B cell (primary cell): ENCODE measurements around the gene CITED4. TPM values are rescaled to one million over a fixed set of nuclear protein-coding genes. Genes with fewer than 3 reads are reported as not detected.
A peak's percentile ranks its signal among the peaks of the same experiment; 100 is the strongest.

Experiments
- ATAC-seq: fragments of 200-7000 bp; cut with Tn5 transposase; one replicate; pipeline ENCODE4 v1.10.0; 2021; ENCODE audit warnings: low read depth, mild to moderate bottlenecking, moderate number of reproducible peaks, moderate library complexity
- CTCF ChIA-PET: fragments of 350-600 bp; sonication (Branson Sonifier 250); formaldehyde crosslinking; loops from one replicate; lab custom pipeline; 2021; ENCODE audit warnings: antibody characterized with exemption, inconsistent platforms; lab: Charles Lee
- POLR2A ChIA-PET: fragments of 350-600 bp; sonication (Branson Sonifier 250); formaldehyde crosslinking; loops from one replicate; lab custom pipeline; 2021; ENCODE audit warnings: antibody characterized with exemption; lab: Charles Lee
- DNase-seq: peaks from one replicate; pipeline ENCODE4 v3.0.0; 2013
- H2AFZ ChIP-seq: 2 replicates; pipeline ENCODE4 v1.6.1; 2012; ENCODE audit warnings: mild to moderate bottlenecking, low read depth, low read length; ENCODE audit not compliant: insufficient read depth, poor library complexity, severe bottlenecking
- H3K27ac ChIP-seq, 2 donors: 1 replicate in 1 of 2; 2 replicates in 1 of 2; pipeline ENCODE4 v1.5.1; 2012 to 2013; ENCODE audit warnings: low read length in 2 of 2, mild to moderate bottlenecking in 2 of 2, moderate library complexity in 1 of 2
- H3K27me3 ChIP-seq, 4 experiments: fragments of 200-600 bp in 1 of 4; sonication (generic) in 1 of 4; replicated peaks in 1 of 4; 1 replicate in 2 of 4; 2 replicates in 2 of 4; pipeline versions ENCODE4 v1.6.1 to v1.7.0; 2013 to 2016; ENCODE audit warnings: low read length in 3 of 4, mild to moderate bottlenecking in 2 of 4, mixed read lengths in 1 of 4, moderate library complexity in 1 of 4; ENCODE audit not compliant: insufficient read depth in 4 of 4, control insufficient read depth in 3 of 4; ENCODE audit errors: control extremely low read depth in 1 of 4
- H3K36me3 ChIP-seq, 2 experiments: replicated peaks in 1 of 2; 1 replicate in 1 of 2; 2 replicates in 1 of 2; pipeline versions ENCODE4 v1.6.1 to v1.7.1; 2013; ENCODE audit warnings: low read length in 1 of 2; ENCODE audit not compliant: insufficient read depth in 2 of 2, control insufficient read depth in 1 of 2; ENCODE audit errors: control extremely low read depth in 1 of 2, extremely low read depth in 1 of 2
- H3K4me1 ChIP-seq, 2 donors: fragments of 200-600 bp in 1 of 2; sonication (generic) in 1 of 2; 1 replicate in 1 of 2; 2 replicates in 1 of 2; pipeline versions ENCODE4 v1.5.1 to v1.6.1; 2013 to 2017; ENCODE audit warnings: low read length in 2 of 2; ENCODE audit not compliant: control insufficient read depth in 2 of 2, insufficient read depth in 2 of 2
- H3K4me2 ChIP-seq: replicated peaks from 2 replicates; pipeline ENCODE3; 2012; ENCODE audit warnings: mild to moderate bottlenecking, low read depth, low read length; ENCODE audit not compliant: poor library complexity, severe bottlenecking
- H3K4me3 ChIP-seq, 5 experiments: fragments of 200-600 bp in 1 of 5; sonication (generic) in 1 of 5; 1 replicate in 3 of 5; 2 replicates in 2 of 5; pipeline versions ENCODE4 v1.5.1 to v1.7.0; 2011 to 2016; ENCODE audit warnings: low read length in 4 of 5, mild to moderate bottlenecking in 4 of 5, low read depth in 2 of 5, control low read depth in 1 of 5, moderate library complexity in 1 of 5; ENCODE audit not compliant: insufficient read depth in 1 of 5; ENCODE audit errors: control extremely low read depth in 1 of 5, extremely low read depth in 1 of 5
- H3K79me2 ChIP-seq: fragments of 200-600 bp; sonication (generic); one replicate; pipeline ENCODE4 v1.6.0; 2016; ENCODE audit warnings: low read length; ENCODE audit not compliant: control insufficient read depth, insufficient read depth
- H3K9ac ChIP-seq: fragments of 200-600 bp; sonication (generic); 2 replicates; pipeline ENCODE4 v1.6.1; 2017; ENCODE audit warnings: mild to moderate bottlenecking, low read length, moderate library complexity
- H3K9me3 ChIP-seq, 3 donors: one replicate each; pipeline versions ENCODE4 v1.6.1 to v1.7.1; 2013; ENCODE audit warnings: low read length in 2 of 3; ENCODE audit not compliant: control insufficient read depth in 2 of 3, insufficient read depth in 1 of 3; ENCODE audit errors: control extremely low read depth in 1 of 3
- H4K20me1 ChIP-seq: 2 replicates; pipeline ENCODE4 v1.6.0; 2012; ENCODE audit warnings: mild to moderate bottlenecking, low read length; ENCODE audit not compliant: insufficient read depth, control insufficient read depth, poor library complexity, severe bottlenecking
- H3K27ac Mint-ChIP-seq: one replicate; pipeline ENCODE4 v1.8.0; 2021; ENCODE audit warnings: mixed read lengths
- H3K27me3 Mint-ChIP-seq: one replicate; pipeline ENCODE4 v1.8.0; 2021; ENCODE audit warnings: mixed read lengths
- H3K4me1 Mint-ChIP-seq: one replicate; pipeline ENCODE4 v1.8.0; 2021; ENCODE audit warnings: mixed read lengths
- H3K4me3 Mint-ChIP-seq: one replicate; pipeline ENCODE4 v1.8.0; 2021; ENCODE audit warnings: mixed read lengths
- H3K9me3 Mint-ChIP-seq: one replicate; pipeline ENCODE4 v1.8.0; 2022; ENCODE audit warnings: mixed read lengths; ENCODE audit not compliant: insufficient read depth
- CTCF ChIP-seq: fragments of 200-600 bp; IDR thresholded peaks from one replicate; pipeline ENCODE4 v1.8.0; 2022; ENCODE audit warnings: antibody characterized with exemption, mild to moderate bottlenecking
- EZH2 ChIP-seq: IDR thresholded peaks from 2 replicates; pipeline ENCODE4 v1.6.1; 2012; ENCODE audit warnings: borderline replicate concordance, low read depth, mild to moderate bottlenecking, moderate library complexity, low read length; ENCODE audit not compliant: insufficient read depth, poor library complexity, severe bottlenecking
- WGBS: methylation state at CpG from one replicate; pipeline ENCODE4 v1.1.5; 2013; ENCODE audit warnings: missing lambda C conversion rate; ENCODE audit not compliant: insufficient coverage; 5-methylcytosine and 5-hydroxymethylcytosine counted together
- intact Hi-C: fragments of 100-400 bp; cut with micrococcal nuclease; formaldehyde crosslinking; loops from one replicate; pipeline ENCODE4 v1.10.0; 2022
- polyA plus RNA-seq: library from polyadenylated mRNA; depleted of rRNA; stranded (reverse); fragments of >200 nt; gene quantifications from 2 replicates; pipeline ENCODE4 v1.2.3, GENCODE V29; 2012
- total RNA-seq, 2 donors: library from RNA; stranded (reverse); fragments of 120-200 nt in 1 of 2; gene quantifications; 1 replicate in 1 of 2; 2 replicates in 1 of 2; pipeline versions ENCODE4 v1.2.3 to v1.2.4, GENCODE V29; 2013 to 2022

CITED4 gene
- total and polyA plus RNA-seq, 2 donors (not counting 1 experiment from before 2014, with no cell fraction given): 3.2 to 5.6 TPM

GRCh38 chr1:40824591-40825434, 37.4 kb downstream of the CITED4 start:
- no peak overlapping the region for H3K4me2 ChIP-seq
- H4K20me1 ChIP-seq: no peaks in the 10 kb centered on the region
- TF ChIP-seq EZH2: no peak
- no peak for TF ChIP-seq CTCF
- no peak overlapping the region for H2AFZ ChIP-seq
- no peaks in the 10 kb centered on the region for H3K9me3 ChIP-seq
- intact Hi-C loops: no loop called here
- no peak overlapping the region for H3K4me3 Mint-ChIP-seq
- H3K4me1 Mint-ChIP-seq: peaks cover 14% of the 10 kb centered on the region
- 58% methylated on average over 14 of the region's 18 CpGs for WGBS
- H3K36me3 ChIP-seq: no peaks in the 10 kb centered on the region
- no peaks in the 10 kb centered on the region for H3K79me2 ChIP-seq
- ChIA-PET CTCF (interaction anchor here (1.2 kb wide), 1 partner anchor 19 kb away, joined by 3 read pairs; no protein-coding TSS in a partner anchor), POLR2A (no interaction called here)
- no peaks in the 10 kb centered on the region for H3K9me3 Mint-ChIP-seq
- no peak overlapping the region for H3K9ac ChIP-seq
- H3K27me3 Mint-ChIP-seq: no peaks in the 10 kb centered on the region
- no peak overlapping the region for H3K4me3 ChIP-seq
- ATAC-seq (no peak), DNase-seq (no peak)
- H3K27ac Mint-ChIP-seq: peak overlapping the region; percentile 8
- no peaks in the 10 kb centered on the region for H3K27me3 ChIP-seq
- H3K27ac ChIP-seq: no peak overlapping the region
- H3K4me1 ChIP-seq: peaks cover 10 to 13% of the 10 kb centered on the region in 2 donors

GRCh38 chr1:40823983-40824382, 38.2 kb downstream of the CITED4 start:
- CTCF ChIA-PET: interaction anchor here (1.2 kb wide), 1 partner anchor 18 kb away, joined by 3 read pairs; no protein-coding TSS in a partner anchor

More at GRCh38 chr1:40823983-40824382, 38.2 kb downstream of the CITED4 start:
- POLR2A ChIA-PET: no interaction called here
- Mint-ChIP-seq H3K27me3 (no peaks in the 10 kb centered on the region), H3K27ac (no peak overlapping the region), H3K9me3 (no peaks in the 10 kb centered on the region), H3K4me3 (no peak overlapping the region), H3K4me1 (peaks cover 14% of the 10 kb centered on the region)
- H3K4me3 ChIP-seq: no peak overlapping the region
- whole genome bisulfite sequencing: 98% methylated on average over 6 of the region's 17 CpGs
- H4K20me1 ChIP-seq: no peaks in the 10 kb centered on the region
- H3K9ac ChIP-seq: no peak overlapping the region
- H3K27me3 ChIP-seq: no peaks in the 10 kb centered on the region
- no peak overlapping the region for H3K4me2 ChIP-seq
- H3K79me2 ChIP-seq: no peaks in the 10 kb centered on the region
- no peaks in the 10 kb centered on the region for H3K36me3 ChIP-seq
- TF ChIP-seq EZH2 (no peak), CTCF (no peak)
- ATAC-seq: no peak
- no peak for DNase-seq
- intact Hi-C loops: no loop called here
- no peak overlapping the region for H2AFZ ChIP-seq
- H3K4me1 ChIP-seq: peaks cover 10 to 13% of the 10 kb centered on the region in 2 donors
- H3K27ac ChIP-seq: no peak overlapping the region
- H3K9me3 ChIP-seq: no peaks in the 10 kb centered on the region
